Breast epithelium (tissue), 4 donors: ENCODE data around the gene ADIPOR2. TPM values are rescaled to one million over a fixed set of nuclear protein-coding genes. Genes with fewer than 3 reads are reported as not detected.

Source experiments
- DNase-seq, 2 donors: peaks; one replicate each; pipeline ENCODE4 v3.0.0-alpha.2; 2019; ENCODE audit warnings: low spot score in 2 of 2
- H3K27ac ChIP-seq, 2 donors: fragments of 200-600 bp; sonication (generic) in 1 of 2; one replicate each; pipeline ENCODE4 v1.5.1; 2016 to 2019; ENCODE audit warnings: mild to moderate bottlenecking in 1 of 2
- H3K27me3 ChIP-seq, 2 donors: fragments of 200-600 bp; sonication (generic) in 1 of 2; one replicate each; pipeline versions ENCODE4 v1.5.1 to v1.6.0; 2017 to 2019; ENCODE audit warnings: control low read depth in 1 of 2, mild to moderate bottlenecking in 1 of 2
- H3K36me3 ChIP-seq: fragments of 200-600 bp; one replicate; pipeline ENCODE4 v1.5.1; 2019
- H3K4me1 ChIP-seq, 2 donors: fragments of 200-600 bp; sonication (generic); one replicate each; pipeline ENCODE4 v1.5.1; 2016 to 2019; ENCODE audit warnings: control low read depth in 1 of 2
- H3K4me3 ChIP-seq, 3 donors: fragments of 200-600 bp; sonication (generic); 1 replicate in 2 of 3; 2 replicates in 1 of 3; pipeline ENCODE4 v1.5.1; 2016 to 2019; ENCODE audit warnings: mild to moderate bottlenecking in 3 of 3, moderate library complexity in 2 of 3
- H3K9me3 ChIP-seq, 2 donors: fragments of 200-600 bp; sonication (generic) in 1 of 2; one replicate each; pipeline ENCODE4 v1.5.1; 2016 to 2019; ENCODE audit warnings: control low read depth in 1 of 2
- CTCF ChIP-seq, 3 donors: fragments of 450-650 bp; IDR thresholded peaks; one replicate each; pipeline ENCODE4 v1.5.1; 2016 to 2017; ENCODE audit warnings: antibody characterized with exemption in 3 of 3, mild to moderate bottlenecking in 3 of 3, moderate library complexity in 3 of 3
- POLR2A ChIP-seq: fragments of 450-650 bp; IDR thresholded peaks from one replicate; pipeline ENCODE4 v1.6.1; 2016; ENCODE audit warnings: antibody characterized with exemption, mild to moderate bottlenecking, moderate library complexity
- POLR2AphosphoS5 ChIP-seq, 3 donors: sonication (generic); formaldehyde crosslinking; IDR thresholded peaks; one replicate each; pipeline ENCODE4 v1.6.1; 2017; ENCODE audit warnings: antibody characterized with exemption in 3 of 3
- intact Hi-C: fragments of 100-400 bp; cut with DNase I; formaldehyde crosslinking; loops from one replicate; pipeline ENCODE4 v1.15.1; 2023; ENCODE audit warnings: low total_unique reads
- total RNA-seq, 3 donors: library from RNA; depleted of rRNA; stranded (reverse); fragments of >200 nt; gene quantifications; one replicate each; pipeline ENCODE4 v1.1.0, GENCODE V29; 2016

Gene ADIPOR2
- total RNA-seq, 3 donors from 2014 or later: 44.3 to 58.2 (median 48.8) TPM

- H3K27me3 ChIP-seq: peaks cover 0 to 47% of the 10 kb centered on the region in 2 donors
- intact Hi-C loops: no loop called here
- no peak overlapping the region for H3K27ac ChIP-seq
- no peaks in the 10 kb centered on the region for H3K4me1 ChIP-seq
- H3K9me3 ChIP-seq: no peaks in the 10 kb centered on the region
- H3K4me3 ChIP-seq: no peak overlapping the region
- TF ChIP-seq POLR2AphosphoS5 (IDR thresholded peaks at IDR 0.05) (no peak), CTCF (IDR thresholded peaks at IDR 0.05) (no peak), POLR2A (no peak)
- DNase-seq: no peak
- no peaks in the 10 kb centered on the region for H3K36me3 ChIP-seq
These were observed 128.2 kb downstream of the ADIPOR2 start for GRCh38 chr12:1819050-1819449.

- H3K27ac ChIP-seq: no peak overlapping the region
- H3K4me1 ChIP-seq: no peaks in the 10 kb centered on the region
- intact Hi-C loops: no loop called here
- H3K4me3 ChIP-seq: no peak overlapping the region
- H3K9me3 ChIP-seq: no peaks in the 10 kb centered on the region
- peaks cover 0 to 53% of the 10 kb centered on the region in 2 donors for H3K27me3 ChIP-seq
- H3K36me3 ChIP-seq: no peaks in the 10 kb centered on the region
- DNase-seq: no peak
- TF ChIP-seq CTCF (IDR thresholded peaks at IDR 0.05): no peak
- TF ChIP-seq POLR2AphosphoS5 (IDR thresholded peaks at IDR 0.05): no peak
- no peak for TF ChIP-seq POLR2A
These were observed 128.7 kb downstream of the ADIPOR2 start for GRCh38 chr12:1819571-1819970.

GRCh38 chr12:1820191-1820895 lies 129.5 kb downstream of the ADIPOR2 start, which contains the start of gene LRTM2:
Gene LRTM2, plus strand, starts transcription at chr12:1820565. Its CDS starts 7,584 bp downstream, at chr12:1828149.
- intact Hi-C loops: no loop called here
- TF ChIP-seq POLR2A: no peak
- TF ChIP-seq CTCF (IDR thresholded peaks at IDR 0.05): no peak
- TF ChIP-seq POLR2AphosphoS5 (IDR thresholded peaks at IDR 0.05): no peak
- H3K4me1 ChIP-seq: no peaks in the 10 kb centered on the region
- DNase-seq: no peak
- H3K27me3 ChIP-seq: peaks cover 0 to 60% of the 10 kb centered on the region in 2 donors
- H3K27ac ChIP-seq: no peak within 1 kb of the TSS
- no peaks in the 10 kb centered on the region for H3K9me3 ChIP-seq
- H3K4me3 ChIP-seq: no peak within 1 kb of the TSS
- H3K36me3 ChIP-seq: no peaks in the 10 kb centered on the region

DNA sequence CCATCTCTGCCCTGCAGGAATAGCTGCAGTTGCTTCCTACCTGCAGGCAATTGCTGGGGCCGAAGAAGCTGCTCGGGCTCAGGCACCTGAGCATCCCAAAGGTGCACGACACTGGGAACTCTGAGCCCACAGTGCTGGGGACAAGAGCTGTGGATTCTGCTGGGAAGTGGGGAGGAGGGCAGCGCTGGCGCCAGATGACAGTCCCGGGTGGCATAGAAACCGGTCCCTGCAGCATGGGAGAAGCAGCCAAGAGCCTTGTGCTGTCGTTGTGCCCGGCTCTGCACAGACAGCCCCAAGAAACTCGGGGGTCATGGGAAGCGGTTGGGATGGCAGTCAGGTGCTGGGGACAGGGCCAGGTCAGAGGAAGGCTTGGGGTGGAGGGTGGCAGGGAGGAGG lies 130.0 kb downstream of the ADIPOR2 start:
- no peak overlapping the region for H3K27ac ChIP-seq
- H3K4me3 ChIP-seq: no peak overlapping the region
- no peaks in the 10 kb centered on the region for H3K4me1 ChIP-seq
- no peaks in the 10 kb centered on the region for H3K9me3 ChIP-seq
- H3K27me3 ChIP-seq: peaks cover 0 to 63% of the 10 kb centered on the region in 2 donors
- DNase-seq: no peak
- intact Hi-C loops: no loop called here
- H3K36me3 ChIP-seq: no peaks in the 10 kb centered on the region
- TF ChIP-seq POLR2AphosphoS5 (IDR thresholded peaks at IDR 0.05) (no peak), CTCF (IDR thresholded peaks at IDR 0.05) (no peak), POLR2A (no peak)

GRCh38 chr12:1821805-1822204 lies 130.9 kb downstream of the ADIPOR2 start:
- intact Hi-C loops: no loop called here

More at GRCh38 chr12:1821805-1822204, 130.9 kb downstream of the ADIPOR2 start:
- H3K9me3 ChIP-seq: no peaks in the 10 kb centered on the region
- H3K4me1 ChIP-seq: no peaks in the 10 kb centered on the region
- no peak overlapping the region for H3K27ac ChIP-seq
- H3K36me3 ChIP-seq: no peaks in the 10 kb centered on the region
- H3K4me3 ChIP-seq: no peak overlapping the region
- no peak for DNase-seq
- TF ChIP-seq POLR2AphosphoS5 (IDR thresholded peaks at IDR 0.05): no peak
- H3K27me3 ChIP-seq: peaks cover 0 to 63% of the 10 kb centered on the region in 2 donors
